SK-N-SH treated with all-trans-retinoic acid at 6 μM for 48 hours (cell line): ENCODE results near the gene KBTBD12.

Experiments
- ATAC-seq: fragments of 200-7000 bp; cut with Tn5 transposase; 3 replicates; pipeline ENCODE4 v1.9.1; 2020; ENCODE audit warnings: mild to moderate bottlenecking, moderate library complexity
- ARNTL ChIP-seq: fragments of 450-650 bp; formaldehyde crosslinking; IDR thresholded peaks from 2 replicates; pipeline ENCODE4 v1.5.0; 2020; ENCODE audit warnings: low read depth, mild to moderate bottlenecking, moderate library complexity, borderline replicate concordance
- BACH2 ChIP-seq: fragments of 250-450 bp; sonication (Bioruptor Pico); IDR thresholded peaks from 2 replicates; pipeline ENCODE4 v1.9.0; 2021; ENCODE audit warnings: mild to moderate bottlenecking, borderline replicate concordance
- CSDC2 ChIP-seq: fragments of 250-450 bp; sonication (Bioruptor Pico); IDR thresholded peaks from 2 replicates; pipeline ENCODE4 v1.5.0; 2020; ENCODE audit warnings: mild to moderate bottlenecking, moderate library complexity
- ESRRG ChIP-seq: fragments of 250-450 bp; sonication (Bioruptor Pico); IDR thresholded peaks from 2 replicates; pipeline ENCODE4 v1.6.1; 2021; ENCODE audit warnings: mild to moderate bottlenecking
- GLIS3 ChIP-seq: fragments of 250-450 bp; sonication (Bioruptor Pico); IDR thresholded peaks from 2 replicates; pipeline ENCODE4 v1.5.0; 2020; ENCODE audit warnings: mild to moderate bottlenecking, moderate library complexity
- ISL1 ChIP-seq: fragments of 250-450 bp; sonication (Bioruptor Pico); IDR thresholded peaks from 2 replicates; pipeline ENCODE4 v2.1.2; 2022; ENCODE audit warnings: mild to moderate bottlenecking, moderate library complexity
- OSR1 ChIP-seq: fragments of 250-450 bp; sonication (Bioruptor Pico); IDR thresholded peaks from 2 replicates; pipeline ENCODE4 v1.8.0; 2022; ENCODE audit warnings: moderate library complexity, mild to moderate bottlenecking, inconsistent platforms
- PPARA ChIP-seq: fragments of 250-450 bp; sonication (Bioruptor Pico); IDR thresholded peaks from 2 replicates; pipeline ENCODE4 v1.5.0; 2020; ENCODE audit warnings: mild to moderate bottlenecking, borderline replicate concordance
- RARB ChIP-seq: fragments of 250-450 bp; sonication (Bioruptor Pico); IDR thresholded peaks from 2 replicates; pipeline ENCODE4 v1.8.0; 2021; ENCODE audit warnings: mild to moderate bottlenecking, moderate library complexity
- SNAI2 ChIP-seq: fragments of 250-450 bp; sonication (Bioruptor Pico); IDR thresholded peaks from 2 replicates; pipeline ENCODE4 v1.5.0; 2020; ENCODE audit warnings: mild to moderate bottlenecking, moderate library complexity
- TCF4 ChIP-seq: fragments of 250-450 bp; sonication (Bioruptor Pico); IDR thresholded peaks from 2 replicates; pipeline ENCODE4 v1.8.0; 2021; ENCODE audit warnings: mild to moderate bottlenecking, moderate library complexity, borderline replicate concordance
- TOX ChIP-seq: fragments of 250-450 bp; sonication (Bioruptor Pico); IDR thresholded peaks from 2 replicates; pipeline ENCODE4 v1.8.0; 2021; ENCODE audit warnings: mild to moderate bottlenecking, moderate library complexity, borderline replicate concordance
- ZC3H10 ChIP-seq: fragments of 250-450 bp; sonication (Bioruptor Pico); IDR thresholded peaks from 2 replicates; pipeline ENCODE4 v1.5.1; 2021; ENCODE audit warnings: mild to moderate bottlenecking, moderate library complexity
- ZFP3 ChIP-seq: fragments of 250-450 bp; sonication (Bioruptor Pico); IDR thresholded peaks from 2 replicates; pipeline ENCODE4 v1.5.0; 2020; ENCODE audit warnings: mild to moderate bottlenecking, moderate library complexity
- ZFP30 ChIP-seq: fragments of 450-650 bp; formaldehyde crosslinking; IDR thresholded peaks from 2 replicates; pipeline ENCODE4 v1.5.0; 2022; ENCODE audit warnings: mild to moderate bottlenecking, moderate library complexity
- ZNF565 ChIP-seq: fragments of 450-650 bp; formaldehyde crosslinking; conservative IDR thresholded peaks from 2 replicates; pipeline ENCODE4 v1.5.0; 2020; ENCODE audit warnings: low read depth, mild to moderate bottlenecking, moderate library complexity
- ZNF70 ChIP-seq: fragments of 450-650 bp; formaldehyde crosslinking; IDR thresholded peaks from 2 replicates; pipeline ENCODE4 v1.5.0; 2020; ENCODE audit warnings: mild to moderate bottlenecking, moderate library complexity
- ZNF8 ChIP-seq: fragments of 450-650 bp; formaldehyde crosslinking; IDR thresholded peaks from 2 replicates; pipeline ENCODE4 v1.5.0; 2020; ENCODE audit warnings: mild to moderate bottlenecking, moderate library complexity
- TF ChIP-seq, protein P1 (sequence below): fragments of 250-450 bp; sonication (Bioruptor Pico); IDR thresholded peaks from 2 replicates; pipeline ENCODE4 v1.5.0; 2020; ENCODE audit warnings: mild to moderate bottlenecking, moderate library complexity
- TF ChIP-seq, protein P2 (sequence below): fragments of 250-450 bp; sonication (Bioruptor Pico); IDR thresholded peaks from 2 replicates; pipeline ENCODE4 v1.8.0; 2021; ENCODE audit warnings: low read depth, mild to moderate bottlenecking, moderate library complexity, borderline replicate concordance
- TF ChIP-seq, protein P3 (sequence below): fragments of 250-450 bp; sonication (Bioruptor Pico); IDR thresholded peaks from 2 replicates; pipeline ENCODE4 v1.8.0; 2020; ENCODE audit warnings: mild to moderate bottlenecking, moderate library complexity, borderline replicate concordance
- TF ChIP-seq, protein P4 (sequence below): fragments of 250-450 bp; sonication (Bioruptor Pico); IDR thresholded peaks from 2 replicates; pipeline ENCODE4 v1.5.1; 2021; ENCODE audit warnings: mild to moderate bottlenecking, moderate library complexity
- TF ChIP-seq, protein P5 (sequence below): fragments of 250-450 bp; sonication (Bioruptor Pico); IDR thresholded peaks from 2 replicates; pipeline ENCODE4 v1.5.1; 2020; ENCODE audit warnings: low read depth, mild to moderate bottlenecking, moderate library complexity

The KBTBD12 gene

DNA sequence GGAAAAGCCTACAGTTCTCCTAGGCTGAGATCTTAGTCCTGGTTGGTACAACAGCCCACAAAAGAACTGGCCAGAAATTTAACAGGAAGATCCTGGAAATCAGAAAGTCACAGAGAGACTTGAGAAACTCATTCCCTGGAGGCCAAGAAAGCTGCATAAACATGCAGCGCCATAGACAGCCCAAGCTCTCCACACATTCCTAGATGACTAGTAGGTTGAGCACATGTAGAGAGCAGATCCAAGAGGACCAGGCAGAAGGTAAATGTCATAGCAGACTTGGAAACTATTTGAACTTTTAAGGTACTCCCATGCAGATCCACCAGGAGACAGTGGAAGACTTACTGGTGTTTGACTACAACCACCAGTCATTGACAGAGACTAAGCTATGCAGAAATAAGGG is 18.4 kb downstream of the KBTBD12 start:
- ATAC-seq: no peak

DNA sequence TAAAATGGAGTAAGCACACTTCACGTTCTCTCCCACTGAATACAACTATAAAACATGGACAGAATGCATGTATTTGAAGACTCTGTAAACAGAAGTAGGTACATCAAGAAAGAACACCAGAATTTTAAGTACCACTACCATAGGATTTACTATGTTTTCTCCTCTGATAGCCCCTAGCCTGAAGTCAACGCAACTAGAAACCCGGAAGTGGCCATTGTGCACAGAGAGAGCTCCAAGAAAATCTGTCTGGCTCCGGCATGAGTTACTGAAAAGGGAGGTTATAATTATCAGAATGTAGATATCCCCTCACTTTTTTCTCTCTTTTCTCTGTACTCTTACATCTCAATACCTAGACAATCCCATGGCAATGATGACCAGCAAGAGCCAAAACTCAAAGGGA is 23.8 kb downstream of the KBTBD12 start:
- TF ChIP-seq ISL1 (no peak), ZC3H10 (no peak), ZFP3 (CRISPR knock-in tag) (no peak), ARNTL (no peak), ZNF70 (CRISPR knock-in tag) (no peak), ZFP30 (CRISPR knock-in tag) (no peak), TOX (CRISPR knock-in tag) (no peak), CSDC2 (no peak), SNAI2 (CRISPR knock-in tag) (no peak), ZNF8 (CRISPR knock-in tag) (no peak), ZNF565 (CRISPR knock-in tag) (no peak), GLIS3 (CRISPR knock-in tag) (no peak)
- TF ChIP-seq, protein P1, sequence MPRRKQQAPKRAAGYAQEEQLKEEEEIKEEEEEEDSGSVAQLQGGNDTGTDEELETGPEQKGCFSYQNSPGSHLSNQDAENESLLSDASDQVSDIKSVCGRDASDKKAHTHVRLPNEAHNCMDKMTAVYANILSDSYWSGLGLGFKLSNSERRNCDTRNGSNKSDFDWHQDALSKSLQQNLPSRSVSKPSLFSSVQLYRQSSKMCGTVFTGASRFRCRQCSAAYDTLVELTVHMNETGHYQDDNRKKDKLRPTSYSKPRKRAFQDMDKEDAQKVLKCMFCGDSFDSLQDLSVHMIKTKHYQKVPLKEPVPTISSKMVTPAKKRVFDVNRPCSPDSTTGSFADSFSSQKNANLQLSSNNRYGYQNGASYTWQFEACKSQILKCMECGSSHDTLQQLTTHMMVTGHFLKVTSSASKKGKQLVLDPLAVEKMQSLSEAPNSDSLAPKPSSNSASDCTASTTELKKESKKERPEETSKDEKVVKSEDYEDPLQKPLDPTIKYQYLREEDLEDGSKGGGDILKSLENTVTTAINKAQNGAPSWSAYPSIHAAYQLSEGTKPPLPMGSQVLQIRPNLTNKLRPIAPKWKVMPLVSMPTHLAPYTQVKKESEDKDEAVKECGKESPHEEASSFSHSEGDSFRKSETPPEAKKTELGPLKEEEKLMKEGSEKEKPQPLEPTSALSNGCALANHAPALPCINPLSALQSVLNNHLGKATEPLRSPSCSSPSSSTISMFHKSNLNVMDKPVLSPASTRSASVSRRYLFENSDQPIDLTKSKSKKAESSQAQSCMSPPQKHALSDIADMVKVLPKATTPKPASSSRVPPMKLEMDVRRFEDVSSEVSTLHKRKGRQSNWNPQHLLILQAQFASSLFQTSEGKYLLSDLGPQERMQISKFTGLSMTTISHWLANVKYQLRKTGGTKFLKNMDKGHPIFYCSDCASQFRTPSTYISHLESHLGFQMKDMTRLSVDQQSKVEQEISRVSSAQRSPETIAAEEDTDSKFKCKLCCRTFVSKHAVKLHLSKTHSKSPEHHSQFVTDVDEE: no peak
- TF ChIP-seq, protein P2, sequence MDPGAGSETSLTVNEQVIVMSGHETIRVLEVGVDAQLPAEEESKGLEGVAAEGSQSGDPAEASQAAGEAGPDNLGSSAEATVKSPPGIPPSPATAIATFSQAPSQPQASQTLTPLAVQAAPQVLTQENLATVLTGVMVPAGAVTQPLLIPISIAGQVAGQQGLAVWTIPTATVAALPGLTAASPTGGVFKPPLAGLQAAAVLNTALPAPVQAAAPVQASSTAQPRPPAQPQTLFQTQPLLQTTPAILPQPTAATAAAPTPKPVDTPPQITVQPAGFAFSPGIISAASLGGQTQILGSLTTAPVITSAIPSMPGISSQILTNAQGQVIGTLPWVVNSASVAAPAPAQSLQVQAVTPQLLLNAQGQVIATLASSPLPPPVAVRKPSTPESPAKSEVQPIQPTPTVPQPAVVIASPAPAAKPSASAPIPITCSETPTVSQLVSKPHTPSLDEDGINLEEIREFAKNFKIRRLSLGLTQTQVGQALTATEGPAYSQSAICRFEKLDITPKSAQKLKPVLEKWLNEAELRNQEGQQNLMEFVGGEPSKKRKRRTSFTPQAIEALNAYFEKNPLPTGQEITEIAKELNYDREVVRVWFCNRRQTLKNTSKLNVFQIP (CRISPR knock-in tag): no peak
- ATAC-seq: no peak

More for the DNA sequence above, 18.4 kb downstream of the KBTBD12 start:
- TF ChIP-seq BACH2 (CRISPR knock-in tag): no peak
- no peak for TF ChIP-seq OSR1 (CRISPR knock-in tag)
- TF ChIP-seq, protein P3, sequence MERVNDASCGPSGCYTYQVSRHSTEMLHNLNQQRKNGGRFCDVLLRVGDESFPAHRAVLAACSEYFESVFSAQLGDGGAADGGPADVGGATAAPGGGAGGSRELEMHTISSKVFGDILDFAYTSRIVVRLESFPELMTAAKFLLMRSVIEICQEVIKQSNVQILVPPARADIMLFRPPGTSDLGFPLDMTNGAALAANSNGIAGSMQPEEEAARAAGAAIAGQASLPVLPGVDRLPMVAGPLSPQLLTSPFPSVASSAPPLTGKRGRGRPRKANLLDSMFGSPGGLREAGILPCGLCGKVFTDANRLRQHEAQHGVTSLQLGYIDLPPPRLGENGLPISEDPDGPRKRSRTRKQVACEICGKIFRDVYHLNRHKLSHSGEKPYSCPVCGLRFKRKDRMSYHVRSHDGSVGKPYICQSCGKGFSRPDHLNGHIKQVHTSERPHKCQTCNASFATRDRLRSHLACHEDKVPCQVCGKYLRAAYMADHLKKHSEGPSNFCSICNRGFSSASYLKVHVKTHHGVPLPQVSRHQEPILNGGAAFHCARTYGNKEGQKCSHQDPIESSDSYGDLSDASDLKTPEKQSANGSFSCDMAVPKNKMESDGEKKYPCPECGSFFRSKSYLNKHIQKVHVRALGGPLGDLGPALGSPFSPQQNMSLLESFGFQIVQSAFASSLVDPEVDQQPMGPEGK (CRISPR knock-in tag): no peak
- TF ChIP-seq CSDC2: no peak
- no peak for TF ChIP-seq PPARA
- TF ChIP-seq, protein P4, sequence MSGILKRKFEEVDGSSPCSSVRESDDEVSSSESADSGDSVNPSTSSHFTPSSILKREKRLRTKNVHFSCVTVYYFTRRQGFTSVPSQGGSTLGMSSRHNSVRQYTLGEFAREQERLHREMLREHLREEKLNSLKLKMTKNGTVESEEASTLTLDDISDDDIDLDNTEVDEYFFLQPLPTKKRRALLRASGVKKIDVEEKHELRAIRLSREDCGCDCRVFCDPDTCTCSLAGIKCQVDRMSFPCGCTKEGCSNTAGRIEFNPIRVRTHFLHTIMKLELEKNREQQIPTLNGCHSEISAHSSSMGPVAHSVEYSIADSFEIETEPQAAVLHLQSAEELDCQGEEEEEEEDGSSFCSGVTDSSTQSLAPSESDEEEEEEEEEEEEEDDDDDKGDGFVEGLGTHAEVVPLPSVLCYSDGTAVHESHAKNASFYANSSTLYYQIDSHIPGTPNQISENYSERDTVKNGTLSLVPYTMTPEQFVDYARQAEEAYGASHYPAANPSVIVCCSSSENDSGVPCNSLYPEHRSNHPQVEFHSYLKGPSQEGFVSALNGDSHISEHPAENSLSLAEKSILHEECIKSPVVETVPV: no peak
- no peak for TF ChIP-seq TCF4 (CRISPR knock-in tag)
- TF ChIP-seq ARNTL: no peak
- TF ChIP-seq TOX (CRISPR knock-in tag): no peak
- no peak for TF ChIP-seq ISL1
- no peak for TF ChIP-seq ZNF8 (CRISPR knock-in tag)
- no peak for TF ChIP-seq RARB (CRISPR knock-in tag)
- TF ChIP-seq, protein P5, sequence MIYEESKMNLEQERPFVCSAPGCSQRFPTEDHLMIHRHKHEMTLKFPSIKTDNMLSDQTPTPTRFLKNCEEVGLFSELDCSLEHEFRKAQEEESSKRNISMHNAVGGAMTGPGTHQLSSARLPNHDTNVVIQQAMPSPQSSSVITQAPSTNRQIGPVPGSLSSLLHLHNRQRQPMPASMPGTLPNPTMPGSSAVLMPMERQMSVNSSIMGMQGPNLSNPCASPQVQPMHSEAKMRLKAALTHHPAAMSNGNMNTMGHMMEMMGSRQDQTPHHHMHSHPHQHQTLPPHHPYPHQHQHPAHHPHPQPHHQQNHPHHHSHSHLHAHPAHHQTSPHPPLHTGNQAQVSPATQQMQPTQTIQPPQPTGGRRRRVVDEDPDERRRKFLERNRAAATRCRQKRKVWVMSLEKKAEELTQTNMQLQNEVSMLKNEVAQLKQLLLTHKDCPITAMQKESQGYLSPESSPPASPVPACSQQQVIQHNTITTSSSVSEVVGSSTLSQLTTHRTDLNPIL: no peak
- no peak for TF ChIP-seq ZNF70 (CRISPR knock-in tag)
- TF ChIP-seq ESRRG (CRISPR knock-in tag): no peak
- TF ChIP-seq GLIS3 (CRISPR knock-in tag): no peak
- TF ChIP-seq ZFP30 (CRISPR knock-in tag): no peak
- TF ChIP-seq, protein P1: no peak
- TF ChIP-seq SNAI2 (CRISPR knock-in tag): no peak
- no peak for TF ChIP-seq ZC3H10
